OCI-LY3 (cell line): ENCODE measurements around the gene KRT6A.

Source experiments
- CTCF ChIP-seq: fragments of 200-600, 300-600 bp; sonication (generic); IDR thresholded peaks from 2 replicates; pipeline ENCODE4 v1.5.1; 2014; ENCODE audit warnings: antibody characterized with exemption, low read length, low read depth
- EZH2phosphoT487 ChIP-seq: fragments of 200-600 bp; shearing (Covaris generic); IDR thresholded peaks from 2 replicates; pipeline ENCODE4 v1.6.1; 2018; ENCODE audit warnings: antibody characterized with exemption, mixed run types, low read depth

GRCh38 chr12:52486166-52487105 is 6.6 kb downstream of the KRT6A start:
- TF ChIP-seq CTCF (no peak), EZH2phosphoT487 (no peak)
